HG03354 (cell line): ENCODE results near the gene NRGN.
"Not testable (repeated sequence)": the region's sequence is repeated elsewhere in the genome, so short reads cannot be mapped to it uniquely, and the experiment has no call there.

Source experiments
- ATAC-seq: cut with Tn5 transposase; IDR thresholded peaks from one replicate; pipeline ENCODE4 v1.9.1; 2021; ENCODE audit warnings: mild to moderate bottlenecking; ENCODE audit not compliant: unreplicated experiment, poor library complexity, severe bottlenecking

Gene NRGN

GRCh38 chr11:124756033-124756752 is 16.5 kb downstream of the NRGN start:
- no peak for ATAC-seq

DNA sequence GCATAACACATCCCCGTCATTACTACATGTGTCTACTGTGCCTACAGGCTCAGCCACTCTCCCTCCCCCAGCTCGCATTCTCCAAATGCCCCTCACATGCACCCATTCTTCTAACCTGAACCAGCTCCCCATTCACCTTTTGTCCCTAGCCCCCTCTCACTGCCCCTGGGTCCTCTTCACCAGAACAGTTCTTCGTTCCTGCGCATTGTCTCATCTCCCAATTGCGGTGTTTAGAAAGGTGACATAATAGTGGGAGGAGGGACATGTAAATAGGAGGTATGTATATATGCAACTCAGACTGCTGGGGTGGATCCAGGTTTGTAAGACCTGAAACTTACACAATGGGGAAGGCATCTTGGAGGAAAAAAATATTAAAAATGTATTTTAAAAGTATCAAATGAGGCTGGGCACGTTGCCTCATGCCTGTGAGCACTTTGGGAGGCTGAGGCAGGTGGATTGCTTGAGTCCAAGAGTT is 17.0 kb downstream of the NRGN start:
- no peak for ATAC-seq

GRCh38 chr11:124757320-124757719 is 17.6 kb downstream of the NRGN start:
- no peak for ATAC-seq

DNA sequence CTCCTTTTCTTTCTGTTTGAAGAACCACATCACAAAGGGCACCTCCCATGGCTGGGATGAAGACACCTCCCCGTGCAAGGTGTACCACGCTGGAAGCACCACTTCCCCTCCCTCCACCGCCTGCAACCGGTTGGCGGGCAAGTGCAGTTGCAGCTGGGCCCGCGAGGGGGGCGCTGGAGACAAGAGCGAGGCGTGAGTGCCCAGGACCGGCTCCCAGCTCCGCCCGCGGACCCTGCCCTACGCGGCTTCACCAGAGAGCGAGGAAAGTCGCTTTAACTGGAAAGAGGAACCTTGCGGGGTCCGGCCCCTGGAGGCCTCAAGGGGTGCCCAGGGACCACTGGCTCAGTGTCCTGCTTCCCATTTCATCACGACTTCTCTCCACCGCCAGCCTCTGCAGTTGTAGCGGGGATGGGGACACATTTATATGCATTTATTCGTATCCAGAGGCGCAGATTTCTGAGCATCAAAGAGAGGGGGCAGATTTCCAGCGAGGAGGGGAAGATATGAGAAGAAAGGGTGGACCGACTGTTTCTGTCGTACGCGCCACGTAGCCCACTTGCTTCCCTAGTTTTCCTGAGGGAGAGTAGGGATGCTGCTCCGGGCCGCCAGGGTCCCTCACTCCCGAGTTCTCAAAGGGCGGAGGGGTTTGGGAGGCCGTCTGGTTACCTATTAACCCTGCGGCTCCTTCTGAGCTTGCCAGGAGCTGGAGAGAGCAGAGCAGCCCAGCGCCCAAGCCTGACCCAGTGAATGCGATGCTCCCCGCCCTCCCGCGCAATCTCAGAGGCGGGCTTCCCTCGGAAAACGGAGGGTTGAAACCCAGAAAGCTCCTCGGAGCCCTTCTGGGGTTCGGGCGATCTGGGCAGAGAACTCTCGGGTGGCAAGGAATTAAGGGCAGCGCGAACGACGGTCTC is 18.9 kb downstream of the NRGN start:
- peak; percentile 59 for ATAC-seq

DNA sequence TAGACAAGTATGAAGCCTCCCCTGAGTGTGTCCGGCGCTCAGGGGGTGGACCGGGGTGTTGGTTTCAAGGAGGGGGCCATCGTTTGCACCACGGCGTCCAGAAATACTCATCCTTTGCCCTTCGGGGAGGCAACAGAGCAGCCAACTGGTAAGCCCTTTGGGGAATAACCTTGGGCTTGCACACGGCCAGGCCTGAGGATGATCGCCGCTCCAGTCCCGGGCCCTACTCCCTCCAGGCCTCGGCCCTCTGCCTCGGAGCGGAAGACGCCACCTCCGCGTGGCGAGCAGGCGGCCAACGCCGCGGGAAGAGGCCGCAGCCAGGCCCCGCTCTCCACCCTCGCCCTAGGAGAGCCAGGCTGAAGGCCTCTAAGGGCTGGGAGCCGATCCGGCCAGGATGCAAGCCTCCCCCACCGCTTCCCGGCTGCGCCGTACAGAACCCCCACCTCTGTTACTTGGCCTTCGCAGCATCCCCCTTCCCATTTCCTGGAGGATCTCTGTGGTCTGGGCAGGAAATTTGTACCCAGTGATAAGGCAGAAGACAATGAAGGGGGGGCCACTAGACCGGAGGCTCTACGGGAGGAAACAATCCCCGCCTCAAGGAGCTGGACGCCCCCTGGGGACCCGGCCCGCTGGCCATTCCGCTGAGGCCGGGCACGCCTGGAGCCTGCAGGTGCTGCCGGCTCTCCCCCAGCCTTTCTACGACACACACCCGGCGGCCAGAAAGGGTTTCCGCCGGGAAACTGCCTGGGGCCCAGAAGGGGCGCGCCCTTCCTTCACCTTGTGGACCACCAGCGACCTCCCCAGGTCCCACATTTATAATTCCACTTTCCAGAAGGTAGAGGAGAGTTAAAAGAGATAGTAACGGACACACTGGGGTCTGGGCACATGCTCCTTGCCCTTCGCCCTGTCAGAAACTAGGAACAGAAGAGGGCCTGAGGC is 19.8 kb downstream of the NRGN start:
- ATAC-seq = peak; percentile 18

- peak; percentile 35 for ATAC-seq
Observed at GRCh38 chr11:124760205-124760652, 20.5 kb downstream of the NRGN start.

DNA sequence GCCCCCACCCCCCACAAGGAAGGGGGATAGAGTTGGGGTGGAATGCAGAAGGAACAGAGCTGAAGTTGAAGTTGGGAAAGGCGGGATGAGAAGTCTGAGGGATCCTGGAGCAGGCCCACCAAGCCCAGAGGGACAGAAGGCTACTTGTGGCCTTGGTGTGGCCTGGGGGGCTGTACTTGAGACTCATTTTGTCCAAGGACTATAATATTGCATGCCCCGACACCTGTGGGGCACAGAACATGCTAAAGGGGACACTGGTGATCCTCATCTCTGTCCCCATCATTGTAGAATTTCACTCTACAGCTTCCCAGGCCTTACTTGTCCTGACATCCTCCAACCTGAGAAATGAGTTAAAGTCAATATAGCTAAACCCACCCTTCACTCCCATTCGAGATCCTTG is 21.1 kb downstream of the NRGN start:
- no peak for ATAC-seq

DNA sequence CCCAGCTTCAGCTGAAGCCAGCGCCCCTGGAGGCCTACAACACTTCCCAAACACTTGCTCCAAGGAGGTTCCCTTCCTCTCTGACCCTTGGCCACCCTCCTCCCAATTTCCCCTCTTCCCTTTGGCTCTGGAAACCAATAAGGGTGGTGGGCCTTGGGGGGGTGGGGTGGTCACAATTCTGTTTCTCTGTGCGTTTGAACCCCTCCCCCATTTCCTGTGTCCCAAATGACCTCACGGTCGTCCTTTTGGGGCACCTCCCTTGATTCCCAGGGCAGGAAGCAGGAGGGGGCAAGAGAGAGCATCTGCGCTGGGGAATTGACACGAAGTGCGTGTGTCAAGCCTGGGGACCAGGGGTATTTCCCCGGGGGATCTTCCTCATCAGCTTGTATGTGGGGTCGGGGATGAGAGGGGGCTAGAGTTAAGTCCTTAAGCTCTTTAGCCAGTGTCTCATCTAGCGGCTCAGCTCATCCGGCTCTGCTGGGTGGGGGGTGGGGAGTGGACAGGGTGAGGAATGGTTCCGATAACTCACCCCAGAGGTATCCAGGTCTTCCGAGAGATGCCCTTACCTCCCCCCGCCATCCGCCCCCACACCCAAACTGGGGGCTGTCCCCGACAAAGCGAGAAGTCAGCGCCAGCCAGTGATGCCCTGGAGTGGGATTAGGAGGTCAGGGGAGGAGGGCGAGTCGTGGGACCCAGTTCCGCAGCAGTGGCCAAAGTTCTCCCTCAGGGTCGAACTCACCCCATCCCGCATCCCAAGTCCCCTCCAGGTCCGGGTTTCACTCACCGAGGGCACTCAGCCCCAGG is 21.8 kb downstream of the NRGN start:
- peak; percentile 1 for ATAC-seq

- ATAC-seq = peak; percentile 57
Observed at GRCh38 chr11:124762105-124762623, 22.4 kb downstream of the NRGN start, which contains the start of gene ESAM. ESAM (minus strand) TSS chr11:124762290; CDS start chr11:124762154, 136 bp downstream.

DNA sequence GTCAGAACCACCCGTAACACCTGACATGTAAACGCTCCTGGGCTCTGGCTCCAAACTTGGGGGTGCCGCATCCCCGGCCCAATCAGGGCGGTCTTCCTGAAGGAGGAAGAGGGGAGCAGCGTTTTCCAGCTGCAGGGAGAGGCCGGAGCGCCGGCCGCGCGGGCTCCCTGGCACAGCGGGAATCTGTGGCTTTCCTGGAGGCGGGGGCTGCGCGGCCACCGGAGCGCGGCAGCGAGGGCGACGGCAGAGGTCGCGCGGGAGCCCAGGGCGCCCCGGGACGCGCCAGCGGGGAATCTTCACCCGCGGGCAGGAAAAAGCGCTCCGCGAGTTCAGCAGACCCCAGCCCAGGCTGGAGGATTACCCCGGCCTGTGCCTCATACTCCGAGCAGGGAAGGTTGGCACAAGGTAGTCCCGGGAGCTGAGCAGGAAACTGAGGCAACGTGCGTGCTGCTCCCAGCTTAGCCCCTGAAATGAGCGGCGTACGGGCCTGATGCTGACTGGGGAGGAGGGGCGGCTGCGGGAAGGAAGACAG is 22.9 kb downstream of the NRGN start:
- ATAC-seq = peak; percentile 13

DNA sequence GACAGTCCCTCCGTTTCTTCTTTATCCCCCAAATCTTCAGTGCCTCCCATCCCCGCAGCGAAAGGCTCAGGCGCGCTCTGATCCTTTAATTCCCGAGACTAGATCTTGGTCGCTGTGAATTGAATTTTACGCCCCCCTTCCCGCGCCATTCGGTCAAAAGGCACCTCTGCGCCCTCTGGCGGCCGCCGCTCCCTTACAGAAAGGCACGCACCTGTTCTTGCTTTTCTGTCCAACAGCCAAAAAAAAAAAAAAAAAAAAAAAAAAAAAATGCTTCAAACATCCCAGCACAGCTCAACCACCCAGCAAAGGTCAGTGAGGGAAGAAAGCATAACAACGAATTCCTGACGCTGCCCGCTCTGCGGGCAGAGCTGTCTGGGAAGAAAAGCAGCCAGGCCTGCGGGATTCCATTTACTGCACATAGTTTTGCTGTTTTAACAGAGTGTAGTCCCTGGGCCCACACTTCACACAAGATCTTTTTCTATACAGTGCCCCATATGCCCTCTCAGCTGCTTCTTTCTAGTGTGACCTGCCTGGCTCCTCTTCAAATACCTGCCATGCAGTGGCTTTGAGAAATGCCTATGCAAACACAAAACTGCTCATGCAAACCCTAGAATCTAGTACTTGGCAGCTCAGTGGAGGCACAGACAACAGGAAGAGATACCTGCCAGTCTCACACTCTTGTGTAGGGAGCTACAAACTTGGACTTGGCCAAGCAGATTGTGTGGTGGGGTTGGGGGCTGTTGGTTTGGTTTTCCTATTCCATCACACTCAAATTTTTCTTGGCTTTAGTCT is 23.6 kb downstream of the NRGN start:
- peak; percentile 25 for ATAC-seq

DNA sequence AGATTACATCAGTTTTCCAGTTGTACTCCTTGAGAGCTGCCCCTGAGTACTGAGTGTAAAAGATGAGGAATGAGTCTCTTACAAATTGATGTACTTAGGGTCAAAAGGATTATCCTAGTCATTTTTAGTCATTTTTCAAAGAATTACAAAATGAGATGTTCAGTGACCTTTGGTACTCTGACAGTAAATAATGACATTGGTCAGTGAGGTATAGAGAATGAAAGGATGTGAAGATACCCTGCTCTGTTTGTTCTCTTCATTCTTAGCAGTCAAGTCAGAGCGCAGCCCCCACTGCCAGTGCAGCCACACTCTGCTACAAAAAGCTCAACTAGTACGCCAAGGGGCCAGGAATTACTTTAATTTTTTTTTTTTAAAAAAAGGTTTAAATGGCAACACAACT is 26.4 kb downstream of the NRGN start:
- ATAC-seq = no peak

DNA sequence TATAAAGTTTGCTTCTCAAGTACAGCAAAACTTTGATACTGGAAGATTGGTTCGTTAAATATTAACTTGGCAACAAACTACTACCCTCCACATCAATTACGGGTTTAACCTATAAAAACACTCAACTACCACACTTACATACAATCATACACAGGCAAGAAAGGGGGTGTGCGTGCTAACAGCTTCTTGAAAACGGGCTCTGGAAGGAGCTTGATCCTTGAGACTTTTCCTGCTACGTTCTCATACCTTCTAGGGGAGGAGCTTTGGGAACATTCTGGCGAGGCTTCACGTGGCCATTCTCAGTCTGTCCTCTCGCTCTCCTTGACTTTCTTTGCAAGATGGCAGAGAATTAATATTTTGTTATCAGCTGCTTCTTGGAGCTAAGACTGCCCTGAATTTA is 29.2 kb downstream of the NRGN start:
- ATAC-seq = no peak

DNA sequence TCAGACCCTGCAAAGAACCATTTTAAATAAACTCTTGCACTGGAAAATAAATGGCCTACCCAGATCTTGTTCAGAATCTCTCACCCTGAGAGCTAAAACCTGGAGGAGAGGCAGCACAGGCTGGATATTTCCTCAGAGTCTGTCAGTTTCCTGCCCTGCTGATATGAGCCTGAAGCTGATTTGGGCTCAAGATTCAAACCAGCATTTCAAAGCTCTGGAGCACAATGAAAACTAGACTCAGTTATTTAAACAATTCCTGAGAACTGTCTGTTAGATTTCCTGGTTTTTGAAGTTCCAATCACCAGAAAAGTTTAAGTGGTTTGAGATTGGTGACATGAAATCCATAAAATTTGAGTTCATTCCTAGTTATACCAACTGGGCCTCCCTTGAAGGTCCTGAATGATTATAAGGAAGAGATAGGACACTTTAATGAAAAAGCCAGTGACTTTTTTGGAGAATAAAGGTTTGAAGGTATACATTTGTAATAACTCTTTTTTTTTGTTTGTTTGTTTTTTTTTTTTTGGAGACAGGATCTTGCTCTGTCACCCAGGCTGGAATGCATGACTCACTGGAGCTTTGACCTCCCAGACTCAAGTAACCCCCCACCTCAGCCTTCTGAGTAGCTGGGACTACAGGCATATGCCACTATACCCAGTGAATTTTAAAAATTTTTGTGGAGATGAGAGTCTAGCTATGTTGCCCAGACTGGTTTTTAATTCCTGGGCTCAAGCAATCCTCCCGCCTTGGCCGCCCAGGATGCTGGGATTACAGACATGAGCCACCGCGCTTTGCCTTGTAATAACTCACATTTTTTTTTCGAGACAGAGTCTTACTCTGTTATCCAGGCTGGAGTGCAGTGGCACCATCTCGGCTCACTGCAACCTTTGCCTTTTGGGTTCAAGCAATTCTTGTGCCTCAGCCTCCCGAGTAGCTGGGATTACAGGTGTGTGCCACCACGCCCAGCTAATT is 30.3 kb downstream of the NRGN start:
- no peak for ATAC-seq

GRCh38 chr11:124770959-124771358 is 31.2 kb downstream of the NRGN start:
- not testable (repeated sequence) for ATAC-seq

DNA sequence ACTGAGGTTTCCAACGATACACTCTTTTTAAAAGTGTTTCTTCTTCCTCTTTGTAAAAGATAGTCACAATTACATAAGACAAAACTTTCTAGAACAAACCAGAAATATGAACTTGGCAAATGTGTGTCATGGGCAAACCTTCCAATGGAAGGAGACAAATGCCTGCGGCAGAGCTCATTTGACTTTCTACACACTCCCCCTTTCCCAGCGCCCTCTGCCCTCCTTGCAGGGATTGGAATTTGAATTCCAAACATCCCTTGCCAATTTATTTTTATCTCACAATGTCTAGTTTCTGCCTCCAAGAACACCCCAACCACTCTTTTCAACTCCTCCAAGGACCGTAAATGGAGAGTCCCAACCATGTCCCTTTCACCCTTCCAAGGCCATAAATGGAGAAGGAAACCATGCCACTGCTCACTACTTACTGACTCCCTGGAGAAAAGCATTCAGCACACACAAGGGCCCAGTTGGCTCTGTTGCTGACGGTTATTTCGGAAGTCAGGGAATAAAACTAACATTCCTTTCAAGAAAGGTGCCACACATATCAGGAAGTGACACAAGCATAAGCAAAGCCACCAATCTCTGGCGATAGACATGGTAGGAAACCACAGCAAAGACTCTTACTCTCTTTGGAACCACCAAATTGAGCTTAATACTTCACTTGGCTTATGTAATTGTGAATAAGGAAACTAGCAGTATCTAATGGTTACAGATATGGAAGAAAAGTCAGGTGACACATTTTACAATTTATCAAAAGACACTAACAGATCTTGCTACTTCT is 37.3 kb downstream of the NRGN start:
- no peak for ATAC-seq
